Globus pallidus (tissue), 1 donor: ENCODE data around the gene CAPN2.
"Not testable (repeated sequence)": the region's sequence is repeated elsewhere in the genome, so short reads cannot be mapped to it uniquely, and the experiment has no call there.

Experiments
- DNase-seq: peaks from one replicate; pipeline ENCODE4 v3.0.0-alpha.2; 2015; ENCODE audit warnings: low spot score

Gene CAPN2

DNA sequence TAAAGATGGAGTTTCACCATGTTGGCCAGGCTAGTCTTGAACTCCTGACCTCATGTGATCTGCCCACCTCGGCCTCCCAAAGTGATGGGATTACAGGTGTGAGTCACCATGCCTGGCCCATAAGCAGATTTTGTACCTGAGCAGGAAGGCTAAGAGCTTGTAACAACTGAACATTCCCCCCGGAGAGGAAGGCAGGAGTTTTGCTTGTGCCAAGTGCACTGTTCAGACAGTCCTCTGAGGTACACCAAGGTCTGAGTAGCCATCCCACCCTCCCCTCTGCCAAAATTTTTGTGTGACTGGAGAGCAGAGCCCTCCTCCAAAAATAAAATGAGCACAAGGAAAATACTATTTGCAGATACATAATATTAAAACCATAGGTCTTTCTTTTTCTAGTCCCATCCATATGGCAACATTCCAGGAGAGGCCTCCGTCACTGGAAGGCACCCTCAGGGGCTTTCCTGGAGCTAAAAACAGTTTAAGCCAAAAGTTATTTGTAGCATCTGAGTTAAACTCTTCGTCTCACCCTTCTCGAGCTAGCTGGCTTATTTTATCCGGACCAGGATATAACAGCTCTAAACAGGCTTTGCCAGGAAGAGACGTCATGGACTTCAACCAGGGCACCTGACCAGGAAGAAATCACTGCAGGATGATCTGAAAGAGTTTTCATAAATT, 27.2 kb downstream of the CAPN2 start:
- DNase-seq, result no peak

DNA sequence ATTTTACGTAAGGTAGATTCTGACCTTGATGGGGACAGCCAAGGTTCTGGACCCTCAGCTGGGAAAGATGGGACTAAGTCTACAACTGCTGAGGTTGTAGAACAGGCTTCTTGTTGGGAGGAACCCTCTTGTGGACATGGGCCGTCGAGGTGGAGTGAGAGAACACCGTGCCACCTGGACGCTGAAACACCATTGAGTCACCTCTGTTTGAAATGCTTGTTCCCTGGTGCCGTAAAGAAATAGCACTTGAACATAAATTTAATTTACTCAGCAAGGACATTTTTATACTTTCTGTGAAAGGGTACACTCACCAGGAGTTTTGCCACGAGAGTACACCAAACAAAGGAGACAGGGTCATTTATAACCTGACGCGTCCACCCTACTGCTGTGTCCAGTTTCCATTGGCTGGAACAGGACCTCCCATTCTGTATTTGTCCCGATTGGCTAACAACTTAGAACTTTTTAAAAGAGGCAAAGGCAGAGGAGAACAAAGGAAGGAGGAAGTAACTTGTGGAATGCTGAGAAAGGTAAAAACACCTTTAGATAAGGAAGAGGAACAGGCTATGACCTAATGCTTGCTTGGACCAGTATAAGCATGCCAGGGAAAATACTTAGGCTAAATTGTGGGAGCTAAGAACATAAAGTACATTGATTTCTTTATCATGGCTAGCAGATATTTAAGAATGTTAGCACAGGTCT, 27.8 kb downstream of the CAPN2 start:
- not testable (repeated sequence) for DNase-seq

DNA sequence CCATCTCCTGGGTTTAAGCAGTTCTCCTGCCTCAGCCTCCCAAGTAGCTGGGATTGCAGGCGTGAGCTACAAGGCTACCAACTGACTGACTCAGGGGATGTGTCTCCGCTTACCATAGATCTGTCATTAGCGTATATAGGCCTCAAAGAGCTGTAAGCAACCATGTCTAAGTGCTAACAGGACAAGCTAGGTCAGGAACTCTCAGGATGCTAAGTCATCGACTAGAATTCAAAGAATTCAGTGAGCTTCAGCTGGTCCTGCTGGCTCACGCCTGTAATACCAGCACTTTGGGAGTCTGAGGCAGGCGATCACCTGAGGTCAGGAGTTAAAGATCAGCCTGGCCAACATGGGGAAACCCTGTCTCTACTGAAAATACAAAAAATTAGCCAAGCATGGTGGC, 29.5 kb downstream of the CAPN2 start:
- DNase-seq, result no peak

DNA sequence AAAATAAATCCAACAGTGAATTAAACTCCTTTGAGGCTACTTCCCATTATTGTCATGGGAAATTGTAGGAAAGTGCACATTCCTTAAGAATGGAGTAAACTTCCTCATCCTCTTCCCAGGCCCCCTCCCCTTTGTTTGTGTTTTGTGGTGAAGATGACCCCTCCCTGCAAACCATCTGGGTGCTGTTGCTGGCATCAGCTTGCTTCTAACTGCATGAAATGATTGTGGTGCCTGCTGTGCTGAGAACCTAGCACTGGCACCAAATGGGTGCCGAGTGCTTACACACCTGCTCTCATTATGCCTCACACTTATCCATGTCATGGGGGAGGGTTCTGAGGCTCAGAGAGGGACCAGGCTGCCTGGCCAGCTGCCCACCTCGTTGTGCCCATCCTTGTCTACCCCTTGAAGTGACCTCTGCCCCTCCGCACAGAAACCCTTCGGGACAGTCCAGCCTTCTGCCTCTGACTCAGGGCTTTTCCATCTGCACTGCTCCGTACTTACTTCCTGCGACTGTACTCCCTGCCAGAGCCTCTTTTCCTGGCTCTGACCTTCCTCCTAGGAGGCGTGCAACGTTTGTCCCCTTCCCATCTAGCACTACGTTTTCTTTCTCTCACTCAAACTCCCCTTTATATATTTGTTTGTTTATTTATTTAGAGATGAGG, 30.6 kb downstream of the CAPN2 start:
- no peak for DNase-seq

DNA sequence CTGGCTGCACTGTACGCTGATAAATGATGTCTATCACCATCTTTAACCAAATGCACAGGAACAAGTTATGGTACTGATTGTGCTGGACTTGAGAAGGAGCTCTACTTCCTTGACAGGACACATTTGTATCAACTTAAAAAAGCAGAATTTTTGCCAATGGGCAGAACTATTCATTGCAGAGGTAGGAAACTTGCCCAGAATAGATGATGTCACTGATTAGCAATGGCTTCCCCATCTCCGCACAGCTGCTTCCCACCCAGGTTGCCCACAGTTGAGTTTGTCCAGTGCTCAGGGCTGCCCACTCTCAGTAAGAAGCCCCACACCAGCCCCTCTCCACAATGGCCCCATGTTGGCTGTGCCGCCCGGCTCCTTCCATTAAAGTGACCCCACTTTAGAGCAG, 33.4 kb downstream of the CAPN2 start:
- no peak for DNase-seq

DNA sequence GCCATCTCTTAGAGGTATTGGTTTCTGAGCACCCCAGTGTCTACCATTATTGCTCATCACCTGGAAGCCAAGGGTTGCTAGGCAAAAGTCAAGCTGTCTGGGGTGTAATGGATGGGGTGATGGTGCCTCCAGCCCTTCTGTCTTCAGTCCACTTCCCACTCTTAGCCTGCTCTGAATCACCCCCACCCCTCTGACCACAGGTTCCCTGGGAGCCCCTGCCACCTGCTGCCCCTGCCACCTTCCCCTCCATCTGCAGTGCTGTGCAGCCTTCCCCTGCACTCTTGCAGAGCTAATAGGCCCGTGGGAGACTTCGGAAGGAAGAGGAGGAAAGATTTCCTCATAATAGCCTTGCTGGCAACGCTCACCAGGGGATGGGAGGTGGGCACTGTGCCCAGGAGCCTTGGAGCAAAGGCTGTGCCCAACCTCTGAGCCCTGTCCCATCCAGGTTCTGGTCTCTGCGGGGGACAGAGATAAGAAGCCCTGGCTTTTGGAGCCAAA, 35.5 kb downstream of the CAPN2 start:
- no peak for DNase-seq

DNA sequence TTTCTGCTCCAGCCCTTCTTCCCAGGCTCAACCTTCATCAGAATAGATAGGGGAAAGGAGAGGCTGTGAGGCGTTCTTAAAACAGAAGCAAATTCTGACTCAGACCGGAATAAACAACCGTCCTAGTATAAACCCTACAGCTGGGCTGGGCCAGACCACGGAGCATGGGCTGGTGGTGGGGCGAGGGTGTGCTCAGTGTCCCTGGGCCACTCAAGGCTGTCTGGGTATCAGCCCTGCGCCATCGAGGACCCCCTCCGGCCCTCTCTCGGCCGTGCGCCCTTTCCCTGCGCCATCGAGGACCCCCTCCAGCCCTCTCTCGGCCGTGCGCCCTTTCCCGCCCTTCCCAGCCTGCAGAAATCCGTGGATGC, 36.0 kb downstream of the CAPN2 start:
- DNase-seq, result no peak

DNA sequence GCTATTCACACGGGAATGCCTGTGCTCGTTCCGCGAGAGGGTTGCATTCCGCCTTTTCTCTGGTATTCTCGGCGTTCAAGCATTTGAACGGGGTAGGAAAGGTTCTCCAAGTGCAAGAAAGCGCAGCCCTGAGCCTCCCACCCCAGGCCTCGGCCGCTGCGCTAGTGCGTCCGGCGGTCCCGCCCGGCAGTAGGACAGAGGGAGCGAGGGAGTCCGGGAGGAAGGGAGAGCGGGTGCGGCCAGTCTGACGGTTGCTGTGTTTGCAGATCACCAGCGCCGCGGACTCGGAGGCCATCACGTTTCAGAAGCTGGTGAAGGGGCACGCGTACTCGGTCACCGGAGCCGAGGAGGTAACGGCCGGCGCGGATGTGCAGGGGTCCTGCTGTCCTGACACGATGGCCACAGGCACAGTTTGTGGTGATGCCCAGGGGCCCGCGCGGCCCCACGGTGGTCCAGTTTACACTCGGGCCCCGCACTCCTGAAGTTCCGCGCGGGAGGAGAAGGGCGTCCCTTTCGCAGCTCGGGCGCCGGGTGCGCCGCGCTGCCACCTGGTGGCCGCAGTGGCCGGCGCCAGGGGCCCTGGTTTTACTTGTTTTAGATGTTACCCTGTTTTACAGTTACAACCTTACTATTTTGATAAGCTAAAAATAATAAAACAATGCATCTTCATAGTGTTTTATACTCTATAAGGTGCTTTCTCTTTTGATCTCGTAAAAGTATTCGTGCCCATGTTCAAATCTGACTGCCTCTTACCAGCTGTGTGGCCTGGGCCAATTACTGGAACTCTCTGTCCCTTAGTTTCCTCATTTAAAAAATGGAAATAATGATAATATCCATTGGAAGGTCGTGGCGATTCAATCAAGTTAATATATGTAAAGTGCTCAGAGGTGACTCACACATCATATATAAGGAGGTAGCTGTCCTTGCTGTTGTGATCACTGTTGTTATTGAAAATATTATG, 36.7 kb downstream of the CAPN2 start:
- peak; percentile 57 for DNase-seq

DNA sequence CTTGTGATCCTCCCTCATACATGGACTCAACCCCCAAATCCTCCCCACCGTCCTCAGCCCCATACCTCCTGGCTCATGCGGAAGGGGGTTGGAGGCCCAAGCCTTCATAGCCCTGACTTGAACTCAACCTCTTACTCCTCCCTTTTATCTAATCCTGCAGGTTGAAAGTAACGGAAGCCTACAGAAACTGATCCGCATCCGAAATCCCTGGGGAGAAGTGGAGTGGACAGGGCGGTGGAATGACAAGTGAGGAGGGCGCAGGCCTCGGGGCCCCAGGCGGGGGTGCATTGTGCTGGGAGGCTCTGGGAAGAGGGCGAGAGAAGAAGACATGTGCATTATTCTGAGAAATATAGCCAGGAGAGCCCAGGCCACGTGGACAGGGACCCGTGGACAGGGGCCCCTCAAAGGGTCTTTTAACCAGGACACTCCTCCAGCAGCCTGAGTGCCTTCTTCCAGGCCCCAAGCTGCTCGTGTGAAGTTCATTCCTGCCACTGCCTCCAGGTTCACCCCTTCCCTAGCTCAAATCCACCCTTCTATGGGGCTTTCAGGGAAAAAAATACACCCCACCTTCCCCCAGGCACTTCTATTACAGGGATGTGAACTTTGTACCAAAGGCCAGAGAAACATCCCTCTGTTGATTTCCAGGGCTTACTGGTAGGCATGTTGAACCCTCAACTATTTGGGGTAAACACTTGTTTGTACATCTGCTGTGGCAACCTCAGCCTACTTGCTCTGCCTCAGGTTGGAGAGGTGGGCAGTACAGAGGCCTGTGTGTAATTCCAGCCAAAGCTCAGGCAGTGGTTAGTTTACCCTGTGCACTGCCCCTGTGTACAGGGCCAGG, 38.6 kb downstream of the CAPN2 start:
- no peak for DNase-seq

DNA sequence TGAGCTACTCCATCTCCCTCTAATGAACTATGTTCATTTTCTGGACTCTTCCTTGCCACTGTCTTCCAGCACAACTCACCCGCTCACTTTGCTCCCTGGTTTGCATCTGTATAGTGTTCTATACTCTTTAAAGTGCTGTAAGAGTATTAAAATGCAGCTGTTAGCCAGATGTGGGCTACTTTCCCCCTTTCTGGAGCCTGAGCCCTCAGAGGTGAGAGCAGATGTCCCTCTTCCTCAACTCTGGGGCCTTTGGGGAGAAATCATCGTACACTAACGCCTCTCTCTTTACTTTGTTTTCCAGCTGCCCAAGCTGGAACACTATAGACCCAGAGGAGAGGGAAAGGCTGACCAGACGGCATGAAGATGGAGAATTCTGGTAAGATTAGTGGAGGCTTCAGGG, 39.4 kb downstream of the CAPN2 start:
- DNase-seq, result no peak

DNA sequence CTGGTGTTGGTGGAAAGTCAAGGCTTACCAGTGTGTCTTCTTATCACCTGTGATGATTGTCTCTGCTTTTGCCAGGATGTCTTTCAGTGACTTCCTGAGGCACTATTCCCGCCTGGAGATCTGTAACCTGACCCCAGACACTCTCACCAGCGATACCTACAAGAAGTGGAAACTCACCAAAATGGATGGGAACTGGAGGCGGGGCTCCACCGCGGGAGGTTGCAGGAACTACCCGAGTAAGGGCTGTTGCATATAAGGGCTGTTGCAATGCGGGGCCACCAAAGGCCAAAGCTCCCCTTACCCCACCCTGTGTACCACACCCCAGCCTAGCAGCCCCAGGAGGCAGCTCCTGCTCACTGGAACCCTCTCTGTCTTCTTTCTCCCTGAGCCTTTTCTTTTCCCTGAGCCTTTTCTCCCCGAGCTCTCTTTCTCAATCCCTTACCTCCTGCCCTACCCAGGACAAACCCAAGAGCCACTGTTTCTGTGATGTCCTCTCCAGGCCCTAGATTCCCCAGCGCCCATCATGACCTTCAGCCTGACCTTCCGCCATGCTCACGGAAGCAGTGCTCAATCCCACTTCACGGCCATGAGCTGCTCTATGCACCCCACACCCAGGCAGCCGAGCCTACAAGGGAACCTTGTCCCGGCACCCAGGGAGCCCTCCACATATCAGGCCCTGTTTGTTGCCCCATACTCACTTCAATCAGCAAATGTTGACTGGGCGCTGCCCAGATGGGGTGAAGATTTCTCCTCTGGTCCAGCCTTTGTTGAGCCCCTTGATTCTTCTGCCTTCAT, 40.6 kb downstream of the CAPN2 start:
- no peak for DNase-seq

DNA sequence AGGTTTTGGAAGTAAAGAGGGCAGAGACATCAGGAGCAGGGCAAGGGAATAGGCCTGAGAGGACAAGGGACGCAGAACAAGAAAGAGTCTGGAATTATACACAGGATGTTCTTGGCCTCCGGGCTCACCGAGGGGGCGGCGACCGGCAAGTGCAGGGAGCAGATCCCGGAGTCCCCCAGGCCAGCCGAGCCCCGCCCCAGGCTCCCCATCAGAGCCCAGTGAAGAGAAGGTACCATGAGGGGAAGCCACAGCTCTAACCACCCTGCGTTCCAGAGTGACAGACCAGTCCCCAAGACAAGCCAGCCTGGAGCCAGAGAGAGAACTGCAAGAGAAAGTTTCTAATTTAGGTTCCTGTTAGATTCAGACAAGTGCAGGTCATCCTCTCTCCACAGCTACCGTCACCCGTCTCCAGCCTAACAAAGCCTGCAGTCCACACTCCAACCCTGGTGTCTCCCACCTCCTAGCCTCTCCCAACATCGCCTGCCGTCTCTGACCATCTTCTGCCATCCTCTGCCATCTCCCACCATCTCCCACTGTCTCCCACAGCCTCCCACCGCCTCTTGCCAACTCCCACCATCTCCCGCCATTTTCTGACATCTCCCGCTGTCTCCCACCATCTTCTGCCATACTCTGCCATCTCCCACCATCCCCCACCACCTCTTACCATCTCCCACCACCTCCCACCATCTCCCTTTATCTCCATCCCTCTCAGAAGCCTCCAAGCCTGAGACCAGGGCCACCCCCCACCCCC, 42.5 kb downstream of the CAPN2 start:
- no peak for DNase-seq

DNA sequence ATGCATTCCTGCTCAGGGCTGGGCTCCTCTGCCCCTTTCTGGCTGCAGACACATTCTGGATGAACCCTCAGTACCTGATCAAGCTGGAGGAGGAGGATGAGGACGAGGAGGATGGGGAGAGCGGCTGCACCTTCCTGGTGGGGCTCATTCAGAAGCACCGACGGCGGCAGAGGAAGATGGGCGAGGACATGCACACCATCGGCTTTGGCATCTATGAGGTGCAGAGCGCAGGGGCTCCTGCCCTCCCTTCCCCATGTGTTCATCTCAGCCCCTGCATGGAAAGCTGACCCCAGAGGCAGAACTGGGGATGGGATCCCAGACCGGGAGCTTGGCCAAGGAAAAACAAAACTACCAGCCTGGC, 43.1 kb downstream of the CAPN2 start:
- DNase-seq, result no peak

DNA sequence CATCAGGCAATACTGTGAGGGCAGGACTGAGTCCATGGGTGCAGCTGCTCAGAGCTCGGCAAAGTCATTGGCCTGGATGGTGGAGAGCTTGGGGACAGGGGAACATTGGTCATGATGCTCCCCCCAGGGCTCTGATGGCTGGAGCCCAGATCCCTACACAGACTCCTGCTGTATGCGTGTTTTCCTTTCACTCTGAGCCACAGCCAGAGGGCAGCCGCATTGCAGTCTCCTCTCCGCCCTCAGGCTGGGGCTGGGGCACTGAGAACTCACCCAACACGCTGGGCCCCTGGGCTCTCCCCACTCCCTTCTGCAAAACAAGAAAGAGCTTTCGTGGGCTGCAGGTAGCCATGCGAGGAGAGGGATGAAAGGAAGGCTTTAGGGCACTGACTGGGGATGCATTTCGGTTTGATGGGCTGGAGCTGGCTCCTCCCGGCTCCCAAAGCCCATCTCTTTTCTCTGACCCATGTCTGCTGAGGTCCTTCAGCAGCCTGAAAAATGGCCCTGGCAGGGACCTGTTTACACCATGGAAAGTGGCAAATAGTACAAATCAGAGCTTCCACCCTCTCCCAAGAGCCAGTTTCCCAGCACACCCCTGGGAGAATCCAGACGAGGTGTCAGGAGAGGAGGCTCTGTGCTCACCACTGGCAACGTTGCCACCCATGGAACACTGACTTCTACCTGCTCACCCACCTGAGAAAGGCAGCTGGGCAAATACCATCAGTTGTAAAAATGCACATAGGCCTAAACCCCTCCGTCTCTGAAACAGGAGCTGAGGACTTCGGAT, 43.8 kb downstream of the CAPN2 start:
- peak; percentile 91 for DNase-seq

DNA sequence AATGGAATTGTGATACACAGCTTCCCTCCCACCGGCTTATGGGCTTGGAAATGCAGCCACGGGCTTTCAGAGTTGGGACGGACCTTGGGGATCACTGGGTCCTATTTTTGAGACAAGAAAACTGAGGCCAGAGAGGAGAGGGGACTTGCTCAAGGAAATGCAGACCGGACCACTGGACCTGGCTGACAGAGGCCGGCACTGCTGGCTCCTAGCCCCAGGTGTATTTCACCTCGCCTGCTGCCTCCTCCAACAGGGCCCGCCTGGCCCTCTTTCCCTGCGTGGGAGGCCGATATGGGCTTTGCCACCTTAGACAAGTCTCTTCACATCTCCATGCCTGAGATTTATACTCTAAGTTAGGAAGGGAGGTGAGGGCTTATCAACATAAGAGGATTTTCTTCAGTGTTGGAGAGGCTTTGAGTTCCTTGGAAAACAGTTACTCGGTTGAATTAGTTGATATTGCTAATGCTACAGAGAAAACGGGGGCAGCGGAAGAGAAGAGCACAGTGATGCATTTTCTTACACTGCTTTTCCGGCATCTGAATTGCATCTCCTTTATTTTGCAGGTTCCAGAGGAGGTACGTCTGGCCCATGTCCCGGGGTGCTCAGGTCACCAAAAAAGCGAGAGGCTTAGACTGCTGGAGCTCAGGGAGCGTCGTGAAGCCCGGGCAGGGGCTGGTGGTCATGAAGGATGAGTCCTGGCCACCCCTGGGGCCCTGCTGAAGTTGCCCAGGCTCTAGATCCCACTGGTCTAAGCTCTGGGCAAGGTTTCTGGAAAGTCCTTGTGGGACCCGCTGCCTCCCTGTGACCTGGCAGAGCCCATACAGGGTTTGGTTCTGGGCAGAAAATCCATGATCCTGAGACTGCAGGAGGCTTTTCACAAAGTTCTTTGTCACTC, 44.7 kb downstream of the CAPN2 start:
- DNase-seq, result no peak

DNA sequence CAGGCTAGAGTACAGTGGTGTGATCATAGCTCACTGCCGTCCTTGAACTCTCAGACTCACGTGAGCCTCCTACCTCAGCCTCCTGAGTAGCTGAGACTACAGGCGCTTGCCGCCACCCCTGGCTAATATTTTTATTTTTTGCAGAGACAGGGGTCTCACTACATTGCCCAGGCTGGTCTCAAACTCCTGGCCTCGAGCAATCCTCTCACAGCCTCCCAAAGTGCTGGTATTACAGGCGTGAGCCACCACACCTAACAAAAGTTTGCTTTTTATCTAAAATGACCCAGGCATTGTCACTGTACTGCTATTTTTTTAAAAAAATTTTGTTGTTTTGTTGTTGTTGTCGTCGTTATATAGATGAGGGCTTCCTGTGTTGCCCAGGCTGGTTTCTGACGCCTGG, 46.4 kb downstream of the CAPN2 start:
- no peak for DNase-seq

DNA sequence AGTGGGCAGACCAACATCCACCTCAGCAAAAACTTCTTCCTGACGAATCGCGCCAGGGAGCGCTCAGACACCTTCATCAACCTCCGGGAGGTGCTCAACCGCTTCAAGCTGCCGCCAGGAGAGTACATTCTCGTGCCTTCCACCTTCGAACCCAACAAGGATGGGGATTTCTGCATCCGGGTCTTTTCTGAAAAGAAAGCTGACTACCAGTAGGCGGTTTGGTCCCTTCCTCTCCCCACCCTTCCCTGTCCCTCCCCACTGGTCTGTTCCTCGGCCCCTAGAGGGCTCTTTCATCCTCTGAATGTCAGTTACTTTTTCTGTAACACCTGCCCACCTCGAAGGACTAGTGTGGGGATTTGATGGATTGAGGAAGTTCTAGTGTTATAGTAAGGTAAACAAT, 46.9 kb downstream of the CAPN2 start:
- no peak for DNase-seq

DNA sequence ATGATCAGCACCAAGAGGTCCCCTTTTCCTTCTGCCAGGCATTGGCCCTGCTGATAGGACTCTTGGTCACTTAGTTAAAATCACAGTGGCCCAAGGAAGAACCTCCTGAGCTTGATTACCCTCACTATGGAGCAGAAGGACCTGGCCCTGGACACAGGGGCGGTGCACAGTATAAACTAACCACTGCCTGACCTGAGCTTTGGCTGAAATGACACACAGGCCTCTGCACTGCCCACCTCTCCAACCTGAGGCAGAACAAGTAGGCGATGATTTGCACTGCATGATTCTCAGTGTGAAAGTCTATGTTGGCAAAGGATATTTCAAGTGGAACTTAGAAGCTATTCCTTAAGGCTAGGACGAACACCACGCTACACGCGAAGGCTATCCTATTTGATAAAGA, 48.5 kb downstream of the CAPN2 start:
- no peak for DNase-seq
